IMR-90 (cell line): ENCODE results near the gene SDK1. TPM values are rescaled to one million over a fixed set of nuclear protein-coding genes. Genes with fewer than 3 reads are reported as not detected.

Experiments
- ATAC-seq: fragments of 200-7000 bp; cut with Tn5 transposase; 2 replicates; pipeline ENCODE4 v1.9.1; 2020; ENCODE audit warnings: low read depth, mild to moderate bottlenecking, moderate library complexity
- BruUV-seq: library from RNA; stranded (reverse); fragments of 400-500 nt; replicated peaks from 2 replicates; lab custom pipeline; 2021; lab: Mats Ljungman, UMichigan
- CTCF ChIA-PET: fragments of 300-600 bp; formaldehyde crosslinking; extraction: SDS; loops from one replicate; lab custom pipeline; 2021; ENCODE audit warnings: antibody characterized with exemption; lab: Yijun Ruan, JAX
- POLR2A ChIA-PET: fragments of 300-600 bp; sonication (Branson Sonifier 250); formaldehyde crosslinking; loops from one replicate; lab custom pipeline; 2022; ENCODE audit warnings: antibody characterized with exemption; ENCODE audit not compliant: unreplicated experiment; lab: Charles Lee
- DNase-seq: peaks from one replicate; pipeline ENCODE4 v3.0.0; 2013
- H2AFZ ChIP-seq: replicated peaks from 2 replicates; pipeline ENCODE3; 2013; ENCODE audit warnings: low read length, mild to moderate bottlenecking; ENCODE audit not compliant: poor library complexity
- H2AK5ac ChIP-seq: 2 replicates; pipeline ENCODE4 v1.6.1; 2013; ENCODE audit warnings: low read depth, low read length, inconsistent platforms
- H2AK9ac ChIP-seq: replicated peaks from 2 replicates; pipeline ENCODE3; 2013; ENCODE audit warnings: mild to moderate bottlenecking, low read depth, low read length, moderate library complexity; ENCODE audit not compliant: poor library complexity
- H2BK120ac ChIP-seq: 2 replicates; pipeline ENCODE4 v1.6.1; 2013; ENCODE audit warnings: low read depth, low read length, inconsistent platforms
- H2BK15ac ChIP-seq: 3 replicates; pipeline ENCODE4 v1.6.1; 2013; ENCODE audit warnings: low read depth, low read length, inconsistent platforms
- H2BK20ac ChIP-seq: 2 replicates; pipeline ENCODE4 v1.6.1; 2013; ENCODE audit warnings: low read depth, mild to moderate bottlenecking, inconsistent platforms, low read length, moderate library complexity
- H2BK5ac ChIP-seq: 2 replicates; pipeline ENCODE4 v1.6.1; 2013; ENCODE audit warnings: mild to moderate bottlenecking, low read depth, low read length, inconsistent platforms; ENCODE audit not compliant: poor library complexity, severe bottlenecking
- H3K14ac ChIP-seq: replicated peaks from 2 replicates; pipeline ENCODE4 v1.6.1; 2013; ENCODE audit warnings: low read depth, low read length, inconsistent platforms
- H3K18ac ChIP-seq: 2 replicates; pipeline ENCODE4 v1.6.1; 2013; ENCODE audit warnings: low read depth, low read length, control low read depth
- H3K23ac ChIP-seq: 2 replicates; pipeline ENCODE4 v1.6.1; 2013; ENCODE audit warnings: low read depth, low read length, inconsistent platforms
- H3K27ac ChIP-seq: 2 replicates; pipeline ENCODE4 v1.5.1; 2013; ENCODE audit warnings: mild to moderate bottlenecking, control low read depth, low read length; ENCODE audit not compliant: insufficient read depth
- H3K27me3 ChIP-seq: 2 replicates; pipeline ENCODE4 v1.6.1; 2013; ENCODE audit warnings: low read length; ENCODE audit not compliant: control insufficient read depth, insufficient read depth
- H3K36me3 ChIP-seq: 2 replicates; pipeline ENCODE4 v1.6.1; 2013; ENCODE audit warnings: low read length, mixed read lengths; ENCODE audit not compliant: control insufficient read depth, insufficient read depth
- H3K4ac ChIP-seq: 2 replicates; pipeline ENCODE4 v1.6.1; 2013; ENCODE audit warnings: low read depth, low read length, inconsistent platforms
- H3K4me1 ChIP-seq: 2 replicates; pipeline ENCODE4 v1.6.1; 2013; ENCODE audit warnings: low read length, mixed read lengths; ENCODE audit not compliant: control insufficient read depth, insufficient read depth
- H3K4me2 ChIP-seq: 2 replicates; pipeline ENCODE4 v1.6.1; 2013; ENCODE audit warnings: low read depth, mild to moderate bottlenecking, control low read depth, low read length, moderate library complexity
- H3K4me3 ChIP-seq: 2 replicates; pipeline ENCODE4 v1.5.1; 2013; ENCODE audit warnings: low read depth, mild to moderate bottlenecking, control low read depth, low read length, moderate library complexity; ENCODE audit not compliant: insufficient read depth
- H3K56ac ChIP-seq: 2 replicates; pipeline ENCODE4 v1.6.1; 2013; ENCODE audit warnings: low read length, inconsistent platforms; ENCODE audit not compliant: insufficient read depth; ENCODE audit errors: extremely low read depth
- H3K79me1 ChIP-seq, 2 experiments: 2 replicates each; pipeline ENCODE4 v1.6.1; 2013; ENCODE audit warnings: low read length in 2 of 2, inconsistent platforms in 1 of 2, low read depth in 1 of 2
- H3K9ac ChIP-seq: 2 replicates; pipeline ENCODE4 v1.6.1; 2013; ENCODE audit warnings: low read depth, low read length, control low read depth
- H3K9me1 ChIP-seq: 2 replicates; pipeline ENCODE4 v1.6.1; 2013; ENCODE audit warnings: low read length, inconsistent platforms; ENCODE audit not compliant: insufficient read depth
- H3K9me3 ChIP-seq: 2 replicates; pipeline ENCODE4 v1.6.1; 2013; ENCODE audit warnings: low read length; ENCODE audit not compliant: control insufficient read depth, insufficient read depth
- H4K20me1 ChIP-seq: 2 replicates; pipeline ENCODE4 v1.6.1; 2013; ENCODE audit warnings: low read length, inconsistent platforms; ENCODE audit not compliant: insufficient read depth
- H4K5ac ChIP-seq: 2 replicates; pipeline ENCODE4 v1.6.1; 2013; ENCODE audit warnings: mild to moderate bottlenecking, low read depth, low read length, control low read depth
- H4K8ac ChIP-seq, 2 experiments: 2 replicates each; pipeline ENCODE4 v1.6.1; 2013; ENCODE audit warnings: low read depth in 2 of 2, low read length in 2 of 2, control low read depth in 1 of 2, inconsistent platforms in 1 of 2
- H4K91ac ChIP-seq: 2 replicates; pipeline ENCODE4 v1.6.1; 2013; ENCODE audit warnings: low read depth, low read length, inconsistent platforms; ENCODE audit not compliant: insufficient read depth
- FOS ChIP-seq: fragments of 150-350 bp; IDR thresholded peaks from 2 replicates; pipeline ENCODE4 v1.6.1; 2016; ENCODE audit warnings: low read depth, low read length
- MAFK ChIP-seq: IDR thresholded peaks from 2 replicates; pipeline ENCODE4 v1.6.1; 2012; ENCODE audit warnings: low read depth, low read length, improper control_type of control experiment
- MXI1 ChIP-seq: IDR thresholded peaks from 2 replicates; pipeline ENCODE4 v1.6.1; 2012; ENCODE audit warnings: low read depth, mild to moderate bottlenecking, low read length, moderate library complexity, borderline replicate concordance
- WGBS, 2 experiments: methylation state at CpG; one replicate each; pipeline versions ENCODE4 v1.1.5 to v1.1.7; 2013; ENCODE audit warnings: missing lambda C conversion rate in 2 of 2; ENCODE audit not compliant: insufficient read length in 1 of 2; ENCODE audit errors: extremely low coverage in 2 of 2; 5-methylcytosine and 5-hydroxymethylcytosine counted together
- dilution Hi-C: fragments of 300-500 bp; cut with HindIII; formaldehyde crosslinking; loops from one replicate; pipeline ENCODE4 v1.14.3; 2018; ENCODE audit warnings: low sequenced_read_pairs; ENCODE audit not compliant: unreplicated experiment
- in situ Hi-C: fragments of 300-500 bp; cut with MboI; formaldehyde crosslinking; loops from 3 replicates; pipeline ENCODE4 v1.14.3; 2019; ENCODE audit warnings: low sequenced_read_pairs, inconsistent platforms, mixed read lengths
- intact Hi-C: fragments of 100-400 bp; cut with micrococcal nuclease; formaldehyde crosslinking; loops from 2 replicates; pipeline ENCODE4 v1.10.0; 2022
- polyA plus RNA-seq, 3 experiments: library from polyadenylated mRNA; depleted of rRNA; stranded (reverse); fragments of >200 nt; gene quantifications; 2 replicates each; pipeline ENCODE4 v1.2.3, GENCODE V29; 2012; ENCODE audit warnings: low replicate concordance in 1 of 3
- total RNA-seq: library from RNA; depleted of rRNA; stranded (reverse); fragments of >200 nt; gene quantifications from 2 replicates; pipeline ENCODE4 v1.2.3, GENCODE V29; 2012
- TF ChIP-seq, protein P1 (sequence below): fragments of 150-350 bp; IDR thresholded peaks from 2 replicates; pipeline ENCODE4 v1.6.1; 2017; ENCODE audit warnings: mild to moderate bottlenecking, antibody characterized with exemption, low read length, low read depth

SDK1 gene
- total and polyA plus RNA-seq, 2 of the 4 experiments (the other 2 are of a cell fraction): 1.5 to 1.6 TPM

DNA sequence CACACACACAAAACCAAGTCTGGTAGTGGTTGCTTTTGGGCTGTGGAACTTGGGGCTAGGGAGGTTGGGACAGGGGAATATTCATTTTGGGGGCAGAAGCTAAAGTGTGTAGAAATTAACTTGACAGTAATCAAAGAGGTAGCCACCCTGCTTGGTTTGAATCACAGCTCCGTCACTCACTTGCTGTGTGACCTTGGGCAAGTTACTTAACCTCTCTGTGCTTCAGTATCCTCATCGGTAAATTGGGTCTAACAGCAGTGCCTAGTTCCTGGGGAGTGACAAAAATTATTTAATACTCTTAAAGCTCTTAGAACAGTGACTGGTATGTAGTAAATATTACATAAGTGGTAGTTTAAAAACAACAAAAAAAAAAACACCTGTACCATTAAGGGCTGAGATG lies 489.8 kb downstream of the SDK1 start:
- no peak overlapping the region for H2BK15ac ChIP-seq
- H2BK5ac ChIP-seq: no peak overlapping the region
- no peak overlapping the region for H4K5ac ChIP-seq
- H3K27ac ChIP-seq: no peak overlapping the region
- no peak overlapping the region for H2AK9ac ChIP-seq
- no peaks in the 10 kb centered on the region for H3K36me3 ChIP-seq
- H3K56ac ChIP-seq: no peak overlapping the region
- H4K8ac ChIP-seq: no peak overlapping the region
- H3K14ac ChIP-seq: no peak overlapping the region
- no peak overlapping the region for H3K4ac ChIP-seq
- no peak overlapping the region for H2AFZ ChIP-seq
- no peaks in the 10 kb centered on the region for H3K9me1 ChIP-seq
- H4K20me1 ChIP-seq: no peaks in the 10 kb centered on the region
- peaks cover 4% of the 10 kb centered on the region; the same call in 1 of the 2 replicates for H3K9me3 ChIP-seq
- intact Hi-C loops (no loop called here), dilution Hi-C loops (no loop called here), in situ Hi-C loops (no loop called here)
- no TSS peak for BruUV-seq
- ATAC-seq (no peak), DNase-seq (no peak)
- no peak overlapping the region for H3K9ac ChIP-seq
- H3K79me1 ChIP-seq: no peaks in the 10 kb centered on the region
- no peak overlapping the region for H3K23ac ChIP-seq
- no peaks in the 10 kb centered on the region for H3K4me1 ChIP-seq
- POLR2A ChIA-PET: no interaction called here
- no peak overlapping the region for H3K4me2 ChIP-seq
- TF ChIP-seq FOS (no peak), MXI1 (no peak), MAFK (no peak)
- TF ChIP-seq, protein P1, sequence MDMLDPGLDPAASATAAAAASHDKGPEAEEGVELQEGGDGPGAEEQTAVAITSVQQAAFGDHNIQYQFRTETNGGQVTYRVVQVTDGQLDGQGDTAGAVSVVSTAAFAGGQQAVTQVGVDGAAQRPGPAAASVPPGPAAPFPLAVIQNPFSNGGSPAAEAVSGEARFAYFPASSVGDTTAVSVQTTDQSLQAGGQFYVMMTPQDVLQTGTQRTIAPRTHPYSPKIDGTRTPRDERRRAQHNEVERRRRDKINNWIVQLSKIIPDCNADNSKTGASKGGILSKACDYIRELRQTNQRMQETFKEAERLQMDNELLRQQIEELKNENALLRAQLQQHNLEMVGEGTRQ: no peak
- H2BK20ac ChIP-seq: no peak overlapping the region
- CTCF ChIA-PET: no interaction called here
- no peak overlapping the region for H3K4me3 ChIP-seq
- no peaks in the 10 kb centered on the region; the same call in 1 of the 2 replicates for H3K27me3 ChIP-seq
- H2AK5ac ChIP-seq: no peak overlapping the region
- H4K91ac ChIP-seq: no peak overlapping the region
- no CpG with 5 or more reads among the region's 2 CpGs for WGBS, 2 experiments
- H2BK120ac ChIP-seq: no peak overlapping the region
- H3K18ac ChIP-seq: no peak overlapping the region
